ENCODE measurements around the gene SIGMAR1. TPM values are rescaled to one million over a fixed set of nuclear protein-coding genes. Genes with fewer than 3 reads are reported as not detected.

SIGMAR1 gene
- total and polyA plus RNA-seq, 5 donors from 2014 or later = 34.1 to 130 (median 115) TPM

GRCh38 chr9:34654323-34655051, 16.9 kb upstream of the SIGMAR1 start:
- Histone ChIP-seq H3K36me3 (ENCODE audit: control insufficient read depth, insufficient read depth, low read length) (peaks cover 22% of the 10 kb centered on the region), H3K4me1 (ENCODE audit: control insufficient read depth, insufficient read depth, low read length, poor library complexity, severe bottlenecking) (no peaks in the 10 kb centered on the region), H3K27ac (ENCODE audit: insufficient read depth, low read length, poor library complexity, severe bottlenecking) (no peak overlapping the region), H3K9me3 (ENCODE audit: control insufficient read depth in 2 of 2, low read length in 2 of 2) (no peaks in the 10 kb centered on the region), H3K27me3 (ENCODE audit: control insufficient read depth, insufficient read depth, low read length) (no peaks in the 10 kb centered on the region), H3K4me3 (ENCODE audit: low read depth, low read length) (no peak overlapping the region)
- ATAC-seq (ENCODE audit: low read depth in 2 of 2) = no peak
- Mint-ChIP-seq H3K4me1 (peaks cover 9 to 33% (median 28%) of the 10 kb centered on the region in 4 donors), H3K27me3 (no peaks in the 10 kb centered on the region), H3K27ac (peak overlapping the region in 1 of 3 donors; percentile 35), H3K4me3 (peak overlapping the region in 1 of 4 donors; percentile 32), H3K36me3 (peaks cover under 1% of the 10 kb centered on the region), H3K9me3 (no peaks in the 10 kb centered on the region)
- DNase-seq = no peak

GRCh38 chr9:34653151-34654072, 15.8 kb upstream of the SIGMAR1 start:
- no peak overlapping the region for H3K4me3 Mint-ChIP-seq
- Histone ChIP-seq H3K9me3 (ENCODE audit: control insufficient read depth in 2 of 2, low read length in 2 of 2) (no peaks in the 10 kb centered on the region), H3K36me3 (ENCODE audit: control insufficient read depth, insufficient read depth, low read length) (peaks cover 28% of the 10 kb centered on the region), H3K4me1 (ENCODE audit: control insufficient read depth, insufficient read depth, low read length, poor library complexity, severe bottlenecking) (peaks cover 6% of the 10 kb centered on the region), H3K27me3 (ENCODE audit: control insufficient read depth, insufficient read depth, low read length) (no peaks in the 10 kb centered on the region), H3K4me3 (ENCODE audit: low read depth, low read length) (no peak overlapping the region), H3K27ac (ENCODE audit: insufficient read depth, low read length, poor library complexity, severe bottlenecking) (no peak overlapping the region)
- DNase-seq = no peak
- H3K27ac Mint-ChIP-seq = peak overlapping the region; percentile 32 to 67 (median 52)
- H3K27me3 Mint-ChIP-seq = no peaks in the 10 kb centered on the region
- peaks cover 9 to 41% (median 36%) of the 10 kb centered on the region in 4 donors for H3K4me1 Mint-ChIP-seq
- H3K9me3 Mint-ChIP-seq = no peaks in the 10 kb centered on the region
- peaks cover 8% of the 10 kb centered on the region for H3K36me3 Mint-ChIP-seq
- no peak for ATAC-seq (ENCODE audit: low read depth in 2 of 2)

DNA sequence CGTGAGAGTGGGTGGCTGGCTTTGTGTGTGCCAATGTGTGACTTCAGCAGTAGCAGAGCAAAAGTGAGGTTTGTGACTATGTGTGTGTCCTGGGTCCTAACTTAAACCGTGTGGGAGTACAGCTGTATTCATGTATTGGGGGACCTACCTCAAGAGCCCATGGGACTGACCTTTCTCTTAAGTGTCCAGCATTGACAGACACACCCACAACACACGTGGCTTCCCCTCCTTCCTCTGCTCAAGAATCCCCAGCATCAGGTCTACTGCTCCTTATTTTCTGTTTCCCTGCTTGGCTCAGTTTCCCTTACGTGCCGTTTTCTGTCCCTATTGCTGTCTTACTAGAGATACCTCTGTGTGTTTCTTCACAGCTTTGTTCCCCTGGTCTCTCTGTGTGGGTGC, 15.0 kb upstream of the SIGMAR1 start:
- no peak for ATAC-seq (ENCODE audit: low read depth in 2 of 2)
- H3K4me1 Mint-ChIP-seq = peaks cover 9 to 49% (median 44%) of the 10 kb centered on the region in 4 donors
- H3K4me3 Mint-ChIP-seq = peak overlapping the region in 2 of 4 donors; percentile 50 to 63
- H3K27ac ChIP-seq (ENCODE audit: insufficient read depth, low read length, poor library complexity, severe bottlenecking) = no peak overlapping the region
- no peaks in the 10 kb centered on the region for H3K27me3 ChIP-seq (ENCODE audit: control insufficient read depth, insufficient read depth, low read length)
- peaks cover 31% of the 10 kb centered on the region for H3K36me3 ChIP-seq (ENCODE audit: control insufficient read depth, insufficient read depth, low read length)
- H3K27ac Mint-ChIP-seq = peak overlapping the region; percentile 39 to 67 (median 52)
- peaks cover 0 to 3% (median 0%) of the 10 kb centered on the region in 7 donors for H3K9me3 Mint-ChIP-seq
- H3K36me3 Mint-ChIP-seq = peaks cover 16% of the 10 kb centered on the region
- H3K9me3 ChIP-seq (ENCODE audit: control insufficient read depth in 2 of 2, low read length in 2 of 2) = no peaks in the 10 kb centered on the region
- H3K4me1 ChIP-seq (ENCODE audit: control insufficient read depth, insufficient read depth, low read length, poor library complexity, severe bottlenecking) = peaks cover 14% of the 10 kb centered on the region
- DNase-seq = no peak
- no peak overlapping the region for H3K4me3 ChIP-seq (ENCODE audit: low read depth, low read length)
- no peaks in the 10 kb centered on the region for H3K27me3 Mint-ChIP-seq

- no peaks in the 10 kb centered on the region for H3K27me3 Mint-ChIP-seq
- peaks cover 0 to 3% (median 0%) of the 10 kb centered on the region in 7 donors for H3K9me3 Mint-ChIP-seq
- Histone ChIP-seq H3K4me3 (ENCODE audit: low read depth, low read length) (no peak within 1 kb of the TSS), H3K9me3 (ENCODE audit: control insufficient read depth in 2 of 2, low read length in 2 of 2) (no peaks in the 10 kb centered on the region), H3K27me3 (ENCODE audit: control insufficient read depth, insufficient read depth, low read length) (no peaks in the 10 kb centered on the region), H3K36me3 (ENCODE audit: control insufficient read depth, insufficient read depth, low read length) (peaks cover 31% of the 10 kb centered on the region), H3K4me1 (ENCODE audit: control insufficient read depth, insufficient read depth, low read length, poor library complexity, severe bottlenecking) (peaks cover 20% of the 10 kb centered on the region), H3K27ac (ENCODE audit: insufficient read depth, low read length, poor library complexity, severe bottlenecking) (no peak within 1 kb of the TSS)
- DNase-seq (peak in 1 of 3 donors; percentile 58), ATAC-seq (ENCODE audit: low read depth in 2 of 2) (peak; percentile 55 to 71)
- peaks cover 16% of the 10 kb centered on the region for H3K36me3 Mint-ChIP-seq
- H3K4me1 Mint-ChIP-seq = peaks cover 9 to 55% (median 48%) of the 10 kb centered on the region in 4 donors
- peak within 1 kb of the TSS in 2 of 4 donors; percentile 50 to 63 for H3K4me3 Mint-ChIP-seq
- peak within 1 kb of the TSS; percentile 52 to 67 (median 52) for H3K27ac Mint-ChIP-seq
Observed at GRCh38 chr9:34651876-34652601, 14.5 kb upstream of the SIGMAR1 start, which contains the start of gene IL11RA. TSS of gene IL11RA (plus strand) at chr9:34652185. CDS start at chr9:34655218, 3,033 bp downstream.

GRCh38 chr9:34651321-34651720, 13.7 kb upstream of the SIGMAR1 start:
- no peaks in the 10 kb centered on the region for H3K27me3 ChIP-seq (ENCODE audit: control insufficient read depth, insufficient read depth, low read length)
- Mint-ChIP-seq H3K9me3 (peaks cover 0 to 3% (median 0%) of the 10 kb centered on the region in 7 donors), H3K4me3 (peak overlapping the region in 1 of 4 donors; percentile 16), H3K36me3 (peaks cover 16% of the 10 kb centered on the region), H3K27me3 (no peaks in the 10 kb centered on the region), H3K4me1 (peaks cover 9 to 59% (median 51%) of the 10 kb centered on the region in 4 donors), H3K27ac (peak overlapping the region in 2 of 3 donors; percentile 31 to 52)
- DNase-seq = no peak
- H3K9me3 ChIP-seq (ENCODE audit: control insufficient read depth in 2 of 2, low read length in 2 of 2) = no peaks in the 10 kb centered on the region
- H3K4me1 ChIP-seq (ENCODE audit: control insufficient read depth, insufficient read depth, low read length, poor library complexity, severe bottlenecking) = peaks cover 21% of the 10 kb centered on the region
- H3K4me3 ChIP-seq (ENCODE audit: low read depth, low read length) = no peak overlapping the region
- no peak for ATAC-seq (ENCODE audit: low read depth in 2 of 2)
- peaks cover 31% of the 10 kb centered on the region for H3K36me3 ChIP-seq (ENCODE audit: control insufficient read depth, insufficient read depth, low read length)
- H3K27ac ChIP-seq (ENCODE audit: insufficient read depth, low read length, poor library complexity, severe bottlenecking) = no peak overlapping the region

- Histone ChIP-seq H3K27ac (ENCODE audit: insufficient read depth, low read length, poor library complexity, severe bottlenecking) (no peak overlapping the region), H3K9me3 (ENCODE audit: control insufficient read depth in 2 of 2, low read length in 2 of 2) (no peaks in the 10 kb centered on the region), H3K4me1 (ENCODE audit: control insufficient read depth, insufficient read depth, low read length, poor library complexity, severe bottlenecking) (peaks cover 26% of the 10 kb centered on the region), H3K4me3 (ENCODE audit: low read depth, low read length) (no peak overlapping the region), H3K27me3 (ENCODE audit: control insufficient read depth, insufficient read depth, low read length) (no peaks in the 10 kb centered on the region), H3K36me3 (ENCODE audit: control insufficient read depth, insufficient read depth, low read length) (peaks cover 31% of the 10 kb centered on the region)
- Mint-ChIP-seq H3K4me3 (peak overlapping the region in 2 of 4 donors; percentile 16 to 18), H3K9me3 (peaks cover 0 to 3% (median 0%) of the 10 kb centered on the region in 7 donors), H3K4me1 (peaks cover 9 to 64% (median 53%) of the 10 kb centered on the region in 4 donors), H3K27me3 (no peaks in the 10 kb centered on the region), H3K27ac (peak overlapping the region in 1 of 3 donors; percentile 20), H3K36me3 (peaks cover 16% of the 10 kb centered on the region)
- ATAC-seq (ENCODE audit: low read depth in 2 of 2) (no peak), DNase-seq (no peak)
Observed at GRCh38 chr9:34650816-34651215, 13.2 kb upstream of the SIGMAR1 start.

DNA sequence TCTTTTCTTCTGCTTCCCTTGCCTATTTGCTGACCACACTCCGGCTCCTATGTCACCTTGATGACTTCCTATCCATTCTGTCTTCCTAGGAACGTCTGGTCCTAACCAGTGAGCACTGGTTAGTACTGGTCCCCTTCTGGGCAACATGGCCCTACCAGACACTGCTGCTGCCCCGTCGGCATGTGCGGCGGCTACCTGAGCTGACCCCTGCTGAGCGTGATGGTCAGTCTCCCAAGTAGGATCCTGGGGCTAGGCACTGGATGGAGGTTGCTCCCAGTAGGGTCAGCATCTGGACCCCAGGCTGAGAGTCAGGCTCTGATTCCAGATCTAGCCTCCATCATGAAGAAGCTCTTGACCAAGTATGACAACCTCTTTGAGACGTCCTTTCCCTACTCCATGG, 11.1 kb upstream of the SIGMAR1 start:
- no peak for ATAC-seq (ENCODE audit: low read depth in 2 of 2)
- Histone ChIP-seq H3K27ac (ENCODE audit: insufficient read depth, low read length, poor library complexity, severe bottlenecking) (no peak overlapping the region), H3K4me3 (ENCODE audit: low read depth, low read length) (peak overlapping the region; percentile 84), H3K9me3 (ENCODE audit: control insufficient read depth in 2 of 2, low read length in 2 of 2) (no peaks in the 10 kb centered on the region), H3K4me1 (ENCODE audit: control insufficient read depth, insufficient read depth, low read length, poor library complexity, severe bottlenecking) (peaks cover 27% of the 10 kb centered on the region), H3K36me3 (ENCODE audit: control insufficient read depth, insufficient read depth, low read length) (peaks cover 31% of the 10 kb centered on the region), H3K27me3 (ENCODE audit: control insufficient read depth, insufficient read depth, low read length) (no peaks in the 10 kb centered on the region)
- Mint-ChIP-seq H3K27me3 (no peaks in the 10 kb centered on the region), H3K36me3 (peaks cover 16% of the 10 kb centered on the region), H3K27ac (peak overlapping the region in 1 of 3 donors; percentile 92), H3K9me3 (peaks cover 0 to 3% (median 0%) of the 10 kb centered on the region in 7 donors), H3K4me1 (peaks cover 9 to 61% (median 48%) of the 10 kb centered on the region in 4 donors), H3K4me3 (peak overlapping the region; percentile 93 to 100 (median 96))
- DNase-seq = no peak
